ENCODE measurements around the gene MMP2. TPM values are rescaled to one million over a fixed set of nuclear protein-coding genes. Genes with fewer than 3 reads are reported as not detected.

The MMP2 gene
- total and polyA plus RNA-seq, 2 of the 8 experiments (the other 6 are each of a cell fraction or from before 2014, with no cell fraction given) = 33.6 to 58.2 TPM

GRCh38 chr16:55527885-55528284, 48.9 kb downstream of the MMP2 start (continued):
- TF ChIP-seq HDAC2 (IDR thresholded peaks at IDR 0.05; ENCODE audit: borderline replicate concordance in 1 of 2, low read depth in 2 of 2, low read length in 2 of 2) (no peak), POLR2A (IDR thresholded peaks at IDR 0.05; ENCODE audit: control extremely low read depth in 1 of 2, low read depth in 2 of 2, low read length in 2 of 2) (no peak), TBP (IDR thresholded peaks at IDR 0.05; ENCODE audit: low read depth, low read length) (no peak), NANOG (IDR thresholded peaks at IDR 0.05; ENCODE audit: insufficient read depth, low read depth, low read length, poor library complexity, severe bottlenecking) (no peak), ATF2 (IDR thresholded peaks at IDR 0.05; ENCODE audit: low read length) (no peak), SUZ12 (IDR thresholded peaks at IDR 0.05; ENCODE audit: low read length) (no peak), JUND (IDR thresholded peaks at IDR 0.05; ENCODE audit: low read length) (no peak), FOSL1 (IDR thresholded peaks at IDR 0.05; ENCODE audit: insufficient read depth, low read depth, low read length) (no peak), POLR2AphosphoS5 (IDR thresholded peaks at IDR 0.05; ENCODE audit: low read depth, low read length) (no peak), MAX (IDR thresholded peaks at IDR 0.05) (no peak), RFX5 (IDR thresholded peaks at IDR 0.05; ENCODE audit: borderline replicate concordance, low read depth, low read length) (no peak), CHD2 (IDR thresholded peaks at IDR 0.05; ENCODE audit: low read length) (no peak), CREB1 (IDR thresholded peaks at IDR 0.05) (no peak), KDM4A (IDR thresholded peaks at IDR 0.05; ENCODE audit: low read depth, low read length, severe bottlenecking) (no peak), TEAD4 (IDR thresholded peaks at IDR 0.05; ENCODE audit: low read depth, low read length) (no peak), SIN3A (conservative IDR thresholded peaks at IDR 0.05 in 1 of 2, IDR thresholded peaks at IDR 0.05 in 1 of 2; ENCODE audit: low read depth in 1 of 2, low read length in 2 of 2) (no peak), CBX8 (IDR thresholded peaks at IDR 0.05; ENCODE audit: borderline replicate concordance, low read depth, low read length) (no peak)
